IPS DF 4.7 (cell line): ENCODE data around the gene NRXN3.

Experiments used
- DNase-seq: peaks from one replicate; pipeline ENCODE4 v3.0.0-alpha.2; 2013; ENCODE audit warnings: low spot score; ENCODE audit errors: extremely low read depth

The NRXN3 gene

GRCh38 chr14:79197516-79197915 lies 1027.3 kb downstream of the NRXN3 start:
- DNase-seq, result no peak

GRCh38 chr14:79199217-79199616 lies 1029.0 kb downstream of the NRXN3 start:
- DNase-seq, result no peak

- DNase-seq, result no peak
Measured at GRCh38 chr14:79201564-79202207, 1031.5 kb downstream of the NRXN3 start.

- no peak for DNase-seq
Measured at GRCh38 chr14:79204591-79204990, 1034.4 kb downstream of the NRXN3 start.

- DNase-seq, result no peak
Measured at GRCh38 chr14:79209418-79209817, 1039.2 kb downstream of the NRXN3 start.

- no peak for DNase-seq
Measured at GRCh38 chr14:79225815-79226214, 1055.6 kb downstream of the NRXN3 start.

- no peak for DNase-seq
Measured at GRCh38 chr14:79229383-79229909, 1059.3 kb downstream of the NRXN3 start.

- DNase-seq, result no peak
Measured at GRCh38 chr14:79242666-79243065, 1072.5 kb downstream of the NRXN3 start.

- no peak for DNase-seq
Measured at GRCh38 chr14:79246173-79246572, 1076.0 kb downstream of the NRXN3 start.

- no peak for DNase-seq
Measured at GRCh38 chr14:79248126-79248525, 1078.0 kb downstream of the NRXN3 start.

GRCh38 chr14:79248771-79249170 lies 1078.6 kb downstream of the NRXN3 start:
- no peak for DNase-seq

GRCh38 chr14:79251278-79251677 lies 1081.1 kb downstream of the NRXN3 start:
- DNase-seq, result no peak

GRCh38 chr14:79253576-79253975 lies 1083.4 kb downstream of the NRXN3 start:
- DNase-seq, result no peak

GRCh38 chr14:79254069-79254775 lies 1084.0 kb downstream of the NRXN3 start:
- no peak for DNase-seq

- DNase-seq, result no peak
Measured at GRCh38 chr14:79256380-79256779, 1086.2 kb downstream of the NRXN3 start.

GRCh38 chr14:79260406-79260805 lies 1090.2 kb downstream of the NRXN3 start:
- no peak for DNase-seq

- DNase-seq, result no peak
Measured at GRCh38 chr14:79265366-79265946, 1095.3 kb downstream of the NRXN3 start.

- no peak for DNase-seq
Measured at GRCh38 chr14:79270361-79270760, 1100.2 kb downstream of the NRXN3 start.

GRCh38 chr14:79271122-79271521 lies 1100.9 kb downstream of the NRXN3 start:
- no peak for DNase-seq

- DNase-seq, result no peak
Measured at GRCh38 chr14:79274641-79275291, 1104.6 kb downstream of the NRXN3 start.

- DNase-seq, result no peak
Measured at GRCh38 chr14:79275292-79275655, 1105.1 kb downstream of the NRXN3 start.

- no peak for DNase-seq
Measured at GRCh38 chr14:79278286-79278797, 1108.2 kb downstream of the NRXN3 start.
